SK-MEL-5 (cell line): ENCODE data around the gene MLLT3. TPM values are rescaled to one million over a fixed set of nuclear protein-coding genes. Genes with fewer than 3 reads are reported as not detected.

Experiments
- DNase-seq: peaks from one replicate; pipeline ENCODE4 v3.0.0-alpha.2; 2016; ENCODE audit warnings: low read depth, low spot score
- in situ Hi-C: cut with HindIII; loops from 2 replicates; pipeline ENCODE4 v1.10.0; 2016; ENCODE audit warnings: low sequenced_read_pairs, high pct_unique_total_duplicates, low pct_unique_long_range_greater_than_20kb
- total RNA-seq: library from RNA; depleted of rRNA; stranded (reverse); fragments of >200 nt; shearing (Covaris generic); gene quantifications from 2 replicates; pipeline ENCODE4 v1.2.3, GENCODE V29; 2014

MLLT3 gene
- total RNA-seq, 1 experiment from 2014 or later: 24.2 TPM

DNA sequence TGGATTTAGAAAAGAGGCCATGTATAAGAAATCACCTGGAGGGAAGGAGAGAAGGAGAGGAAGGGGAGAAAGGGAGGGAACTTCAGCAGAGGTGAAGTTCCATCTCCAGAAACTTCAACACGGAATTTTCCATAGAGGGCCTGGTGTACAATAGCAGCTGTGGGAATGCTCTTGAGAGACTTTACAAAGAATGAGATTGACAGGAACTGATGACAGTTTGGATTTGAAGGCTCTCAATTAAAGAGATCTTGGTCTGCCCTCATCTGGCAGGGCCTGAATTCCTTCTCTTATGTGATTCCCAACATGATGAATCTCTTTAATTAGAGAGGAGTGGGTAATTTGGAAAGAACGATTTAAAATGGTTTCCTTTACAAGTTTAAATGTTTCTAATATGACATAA lies 143.5 kb downstream of the MLLT3 start:
- DNase-seq: no peak
- in situ Hi-C loops: no loop called here

GRCh38 chr9:20477940-20478620 lies 144.2 kb downstream of the MLLT3 start:
- no peak for DNase-seq
- in situ Hi-C loops: no loop called here

GRCh38 chr9:20476912-20477521 lies 145.3 kb downstream of the MLLT3 start:
- DNase-seq: no peak
- in situ Hi-C loops: no loop called here

- no peak for DNase-seq
These were observed 147.8 kb downstream of the MLLT3 start for GRCh38 chr9:20474496-20474895.

DNA sequence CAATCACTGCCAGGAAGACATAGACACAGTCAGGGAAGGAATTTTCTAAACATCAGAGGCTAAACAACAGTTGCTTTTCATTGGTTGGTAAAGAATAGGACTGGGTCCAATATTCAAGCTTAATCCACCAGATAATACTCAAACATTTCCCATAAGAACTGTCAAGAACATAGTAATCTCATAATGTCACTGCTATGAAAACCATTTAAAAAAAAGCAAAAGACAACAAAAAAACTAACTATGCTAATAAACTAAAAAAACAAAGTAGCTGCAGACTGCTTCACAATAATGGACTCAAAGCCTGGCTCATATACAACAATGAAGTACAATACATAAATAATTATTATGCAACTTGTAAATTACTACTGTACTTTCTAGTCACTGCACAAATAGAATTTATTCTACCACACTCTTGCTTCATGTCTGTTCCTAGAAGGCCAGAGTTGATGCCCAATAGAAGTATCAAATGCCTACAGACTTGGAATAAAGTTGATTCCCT lies 148.7 kb downstream of the MLLT3 start:
- in situ Hi-C loops: no loop called here
- DNase-seq: no peak

More at GRCh38 chr9:20474496-20474895, 147.8 kb downstream of the MLLT3 start:
- in situ Hi-C loops: no loop called here

DNA sequence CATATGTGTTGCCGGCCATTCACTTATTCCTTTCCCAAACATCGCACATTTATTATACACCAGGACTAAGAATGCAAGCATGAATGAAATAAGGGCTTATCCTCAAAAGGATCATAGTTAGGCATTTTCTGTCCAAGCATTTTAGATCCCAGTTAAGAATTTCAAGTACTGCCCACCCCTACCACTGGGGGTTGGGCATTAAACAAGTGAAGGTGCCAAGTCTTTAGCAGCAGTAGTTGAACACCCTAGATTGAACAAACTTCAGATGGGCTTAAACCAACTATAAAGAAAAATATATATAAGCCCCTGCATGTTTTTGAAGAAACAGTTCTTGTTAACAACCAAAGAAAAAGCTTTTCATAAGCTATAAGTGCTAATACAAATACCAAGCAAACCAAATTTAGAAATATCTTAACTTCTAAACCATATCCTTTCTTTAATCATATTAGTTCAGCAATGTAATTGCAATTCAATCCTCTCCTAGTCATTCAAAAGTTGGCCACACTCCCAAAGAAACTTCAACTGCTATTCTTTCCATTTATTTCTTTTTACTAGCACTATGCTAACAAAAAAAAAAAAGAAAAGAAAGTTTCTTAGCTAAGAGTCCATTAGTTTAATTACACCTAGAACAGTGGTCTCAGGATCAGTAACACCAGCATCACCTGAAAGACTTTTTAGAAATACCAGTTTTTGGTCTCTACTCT lies 149.8 kb downstream of the MLLT3 start:
- in situ Hi-C loops: no loop called here
- DNase-seq: no peak

GRCh38 chr9:20466328-20467008 lies 155.8 kb downstream of the MLLT3 start:
- DNase-seq: no peak
- in situ Hi-C loops: no loop called here

- in situ Hi-C loops: no loop called here
These were observed 158.1 kb downstream of the MLLT3 start for GRCh38 chr9:20464242-20464641.

DNA sequence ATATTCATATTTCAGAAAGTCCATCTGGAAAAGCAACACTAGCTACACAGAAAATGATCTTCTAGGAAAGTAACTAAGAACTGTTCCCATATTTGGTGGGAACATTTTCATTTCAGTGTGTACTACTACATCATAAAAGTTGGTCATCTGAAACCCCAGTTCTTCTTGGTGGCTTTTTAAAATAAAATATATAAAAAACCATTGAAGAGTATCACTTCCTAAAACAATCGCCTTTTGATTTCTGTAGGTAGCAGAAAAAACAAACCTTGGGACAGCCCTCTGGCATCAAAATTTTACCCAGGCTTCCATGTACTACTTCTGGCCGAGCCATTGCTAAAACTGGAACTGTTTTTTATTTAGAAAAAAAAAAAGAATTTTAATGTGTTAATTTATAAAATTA lies 158.5 kb downstream of the MLLT3 start:
- in situ Hi-C loops: no loop called here
- no peak for DNase-seq

More at GRCh38 chr9:20464242-20464641, 158.1 kb downstream of the MLLT3 start:
- no peak for DNase-seq

GRCh38 chr9:20462410-20462809 lies 159.9 kb downstream of the MLLT3 start:
- no peak for DNase-seq
- in situ Hi-C loops: no loop called here

GRCh38 chr9:20447291-20447690 lies 175.0 kb downstream of the MLLT3 start:
- DNase-seq: no peak
- in situ Hi-C loops: no loop called here

DNA sequence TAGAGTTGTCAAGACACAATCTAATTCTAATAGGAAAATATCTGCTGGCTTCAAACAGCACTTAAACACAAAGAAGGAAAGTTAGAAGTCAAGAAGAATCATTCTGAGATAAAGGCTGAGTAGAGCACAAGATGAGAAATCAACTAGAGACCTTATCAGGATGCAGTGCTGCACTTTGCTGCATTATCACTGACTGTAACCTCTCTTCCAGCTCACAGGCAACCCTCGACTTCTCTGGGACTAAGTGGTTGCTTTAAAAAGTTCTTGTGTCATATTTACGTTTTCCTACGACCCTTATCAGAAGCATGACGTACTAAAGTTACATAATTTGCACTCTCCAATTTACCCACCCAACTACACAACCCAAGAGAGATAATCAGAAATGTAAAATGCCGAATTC lies 176.1 kb downstream of the MLLT3 start:
- DNase-seq: no peak
- in situ Hi-C loops: no loop called here

DNA sequence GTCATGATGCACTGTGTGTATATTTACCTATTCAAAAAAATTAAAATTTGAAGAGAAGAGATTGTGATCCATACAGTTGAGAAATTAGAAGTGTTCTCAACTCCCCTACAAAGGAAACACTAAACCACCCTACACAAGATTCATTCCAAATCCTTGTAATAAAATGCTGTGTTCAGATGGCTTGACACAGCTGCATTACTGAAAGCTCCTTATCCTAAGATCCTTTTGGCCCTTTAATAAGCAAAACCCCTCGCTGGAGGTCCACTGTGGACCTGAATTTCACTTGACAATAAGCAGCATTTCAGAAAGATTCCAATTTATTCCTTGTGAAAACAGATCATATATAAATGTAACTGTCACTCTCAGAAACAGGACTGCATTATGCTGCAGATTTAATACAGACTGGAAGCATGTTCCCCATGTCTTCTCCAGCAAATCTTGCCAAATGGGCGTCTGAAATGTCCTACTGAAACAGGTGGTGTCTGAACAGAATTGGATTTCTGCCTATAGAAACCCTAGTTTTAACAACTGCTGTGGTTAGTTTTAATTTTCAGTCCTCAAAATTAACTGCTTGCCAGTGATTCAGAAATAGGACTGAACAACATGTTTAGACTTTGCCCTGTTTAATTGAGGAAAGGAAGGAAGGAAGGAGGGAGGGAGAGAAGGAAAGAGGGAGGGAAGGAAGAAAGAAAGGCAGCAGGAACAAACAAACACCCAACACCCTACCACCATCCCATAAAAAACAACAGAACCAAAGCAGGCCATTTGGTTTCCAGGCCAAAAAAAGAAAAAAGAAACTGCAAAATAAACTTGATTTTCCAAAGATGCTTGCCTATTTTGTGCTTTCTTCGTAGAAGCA lies 179.6 kb downstream of the MLLT3 start:
- in situ Hi-C loops: no loop called here
- DNase-seq: no peak

GRCh38 chr9:20441711-20442423 lies 180.4 kb downstream of the MLLT3 start:
- DNase-seq: no peak

DNA sequence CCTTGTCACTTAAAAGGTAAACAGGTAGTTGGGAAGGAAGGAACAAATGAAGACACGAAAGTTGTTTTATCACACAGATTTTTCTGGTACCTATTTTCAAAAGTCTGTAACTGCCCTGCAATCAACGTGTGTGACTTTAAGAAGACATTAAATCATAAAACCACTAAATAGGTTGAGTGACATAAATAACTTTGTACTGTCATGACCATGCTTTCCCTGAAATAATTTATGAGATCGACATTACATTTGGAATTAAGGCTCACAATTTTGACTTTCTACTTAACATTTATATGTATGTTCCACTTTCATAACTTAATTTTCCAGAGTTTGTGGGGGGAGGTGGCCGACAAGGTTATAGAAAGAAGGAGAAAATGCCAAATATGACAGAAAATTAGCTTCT lies 181.1 kb downstream of the MLLT3 start:
- DNase-seq: no peak

More at GRCh38 chr9:20441711-20442423, 180.4 kb downstream of the MLLT3 start:
- in situ Hi-C loops: no loop called here

GRCh38 chr9:20437476-20437875 lies 184.8 kb downstream of the MLLT3 start:
- in situ Hi-C loops: no loop called here

More for the DNA sequence above, 181.1 kb downstream of the MLLT3 start:
- in situ Hi-C loops: no loop called here

More at GRCh38 chr9:20437476-20437875, 184.8 kb downstream of the MLLT3 start:
- no peak for DNase-seq
